Transverse colon (tissue), 4 donors: ENCODE results near the gene GID8.
A peak's percentile ranks its signal among the peaks of the same experiment; 100 is the strongest.

Experiments used
- CTCF ChIP-seq, 5 experiments: fragments of 200-600 bp in 3 of 5; fragments of 450-650 bp in 2 of 5; sonication (generic) in 3 of 5; IDR thresholded peaks; 1 replicate in 2 of 5; 2 replicates in 3 of 5; pipeline ENCODE4 v1.5.1; 2016 to 2017; ENCODE audit warnings: antibody characterized with exemption in 5 of 5, inconsistent platforms in 3 of 5, mild to moderate bottlenecking in 2 of 5, moderate library complexity in 1 of 5
- EP300 ChIP-seq: sonication (generic); formaldehyde crosslinking; IDR thresholded peaks from one replicate; pipeline ENCODE4 v1.6.1; 2017; ENCODE audit warnings: antibody characterized with exemption, low read depth
- POLR2A ChIP-seq: fragments of 450-650 bp; IDR thresholded peaks from one replicate; pipeline ENCODE4 v1.6.1; 2016; ENCODE audit warnings: antibody characterized with exemption, mild to moderate bottlenecking, moderate library complexity
- POLR2AphosphoS5 ChIP-seq, 3 donors: sonication (generic); formaldehyde crosslinking; IDR thresholded peaks; one replicate each; pipeline ENCODE4 v1.6.1; 2016; ENCODE audit warnings: antibody characterized with exemption in 3 of 3

- TF ChIP-seq POLR2A (no peak), CTCF (IDR thresholded peaks at IDR 0.05) (peak; percentile 48 to 76 (median 73)), POLR2AphosphoS5 (IDR thresholded peaks at IDR 0.05) (peak in 1 of 3 donors; percentile 14), EP300 (no peak)
These were observed 16.7 kb upstream of the GID8 start for GRCh38 chr20:62921119-62921687.
